ENCODE data around the gene SERAC1. TPM values are rescaled to one million over a fixed set of nuclear protein-coding genes. Genes with fewer than 3 reads are reported as not detected.

The SERAC1 gene
- total and polyA plus RNA-seq, 2 donors (not counting 1 experiment from before 2014, with no cell fraction given): 1.9 to 5.8 TPM

- no peaks in the 10 kb centered on the region for H3K9me3 ChIP-seq (ENCODE audit: control extremely low read depth in 1 of 3, control insufficient read depth in 2 of 3, insufficient read depth in 1 of 3, low read length in 2 of 3)
- H3K27ac ChIP-seq (ENCODE audit: low read length in 2 of 2): no peak overlapping the region
- Mint-ChIP-seq H3K4me1 (no peaks in the 10 kb centered on the region), H3K27ac (no peak overlapping the region), H3K27me3 (no peaks in the 10 kb centered on the region), H3K4me3 (no peak overlapping the region), H3K9me3 (ENCODE audit: insufficient read depth) (no peaks in the 10 kb centered on the region)
- ChIA-PET POLR2A (no interaction called here), CTCF (interaction anchor here (0.6 to 1.5 kb wide), 3 partner anchors 12 to 465 kb away, joined by 3 to 4 read pairs (median 3); no protein-coding TSS in a partner anchor)
- H3K4me2 ChIP-seq (replicated peaks; ENCODE audit: low read depth, low read length, poor library complexity, severe bottlenecking): no peak overlapping the region
- no peaks in the 10 kb centered on the region for H4K20me1 ChIP-seq (ENCODE audit: control insufficient read depth, insufficient read depth, low read length, poor library complexity, severe bottlenecking)
- no peak overlapping the region for H3K4me3 ChIP-seq (ENCODE audit: control extremely low read depth in 1 of 5, extremely low read depth in 1 of 5, insufficient read depth in 1 of 5, low read depth in 2 of 5, low read length in 4 of 5)
- peak; percentile 54 for TF ChIP-seq CTCF (IDR thresholded peaks at IDR 0.05)
- TF ChIP-seq EZH2 (IDR thresholded peaks at IDR 0.05; ENCODE audit: borderline replicate concordance, insufficient read depth, low read depth, low read length, poor library complexity, severe bottlenecking): no peak
- H3K27me3 ChIP-seq (replicated peaks in 1 of 4; ENCODE audit: control extremely low read depth in 1 of 4, control insufficient read depth in 3 of 4, insufficient read depth in 4 of 4, low read length in 3 of 4): no peaks in the 10 kb centered on the region
- no peak overlapping the region for H2AFZ ChIP-seq (ENCODE audit: insufficient read depth, low read depth, low read length, poor library complexity, severe bottlenecking)
- 33% methylated on average over 1 of the region's 1 CpG for WGBS (ENCODE audit: insufficient coverage)
- no peaks in the 10 kb centered on the region for H3K36me3 ChIP-seq (replicated peaks in 1 of 2; ENCODE audit: control extremely low read depth in 1 of 2, control insufficient read depth in 1 of 2, extremely low read depth in 1 of 2, insufficient read depth in 2 of 2, low read length in 1 of 2)
- H3K9ac ChIP-seq (ENCODE audit: low read length): no peak overlapping the region
- H3K79me2 ChIP-seq (ENCODE audit: control insufficient read depth, insufficient read depth, low read length): no peaks in the 10 kb centered on the region
- intact Hi-C loops (cut with micrococcal nuclease): no loop called here
- DNase-seq: peak; percentile 11
- no peaks in the 10 kb centered on the region for H3K4me1 ChIP-seq (ENCODE audit: control insufficient read depth in 2 of 2, insufficient read depth in 2 of 2, low read length in 2 of 2)
- ATAC-seq (ENCODE audit: low read depth): peak; percentile 24
These were observed 36.1 kb downstream of the SERAC1 start for GRCh38 chr6:158131926-158132325.

GRCh38 chr6:158125271-158125670 is 42.8 kb downstream of the SERAC1 start:
- ChIA-PET CTCF (no interaction called here), POLR2A (no interaction called here)
- ATAC-seq (ENCODE audit: low read depth) (no peak), DNase-seq (no peak)
- Histone ChIP-seq H3K4me2 (replicated peaks; ENCODE audit: low read depth, low read length, poor library complexity, severe bottlenecking) (no peak overlapping the region), H2AFZ (ENCODE audit: insufficient read depth, low read depth, low read length, poor library complexity, severe bottlenecking) (no peak overlapping the region), H3K4me1 (ENCODE audit: control insufficient read depth in 2 of 2, insufficient read depth in 2 of 2, low read length in 2 of 2) (no peaks in the 10 kb centered on the region), H3K9me3 (ENCODE audit: control extremely low read depth in 1 of 3, control insufficient read depth in 2 of 3, insufficient read depth in 1 of 3, low read length in 2 of 3) (no peaks in the 10 kb centered on the region), H3K36me3 (replicated peaks in 1 of 2; ENCODE audit: control extremely low read depth in 1 of 2, control insufficient read depth in 1 of 2, extremely low read depth in 1 of 2, insufficient read depth in 2 of 2, low read length in 1 of 2) (no peaks in the 10 kb centered on the region), H4K20me1 (ENCODE audit: control insufficient read depth, insufficient read depth, low read length, poor library complexity, severe bottlenecking) (no peaks in the 10 kb centered on the region), H3K79me2 (ENCODE audit: control insufficient read depth, insufficient read depth, low read length) (no peaks in the 10 kb centered on the region), H3K9ac (ENCODE audit: low read length) (no peak overlapping the region), H3K4me3 (ENCODE audit: control extremely low read depth in 1 of 5, extremely low read depth in 1 of 5, insufficient read depth in 1 of 5, low read depth in 2 of 5, low read length in 4 of 5) (no peak overlapping the region), H3K27ac (ENCODE audit: low read length in 2 of 2) (no peak overlapping the region), H3K27me3 (replicated peaks in 1 of 4; ENCODE audit: control extremely low read depth in 1 of 4, control insufficient read depth in 3 of 4, insufficient read depth in 4 of 4, low read length in 3 of 4) (no peaks in the 10 kb centered on the region)
- Mint-ChIP-seq H3K4me3 (no peak overlapping the region), H3K27me3 (no peaks in the 10 kb centered on the region), H3K4me1 (no peaks in the 10 kb centered on the region), H3K9me3 (ENCODE audit: insufficient read depth) (no peaks in the 10 kb centered on the region), H3K27ac (no peak overlapping the region)
- no peak for TF ChIP-seq EZH2 (IDR thresholded peaks at IDR 0.05; ENCODE audit: borderline replicate concordance, insufficient read depth, low read depth, low read length, poor library complexity, severe bottlenecking)
- TF ChIP-seq CTCF (IDR thresholded peaks at IDR 0.05): no peak
- intact Hi-C loops (cut with micrococcal nuclease): no loop called here
- WGBS (ENCODE audit: insufficient coverage): 100% methylated on average over 1 of the region's 2 CpGs

All from B cell (primary cell).